NT2/D1 (cell line): ENCODE measurements around the gene RFLNA.

Experiments
- DNase-seq: peaks from one replicate; pipeline ENCODE4 v3.0.0-alpha.2; 2011; ENCODE audit warnings: low read depth, low spot score
- H3K27me3 ChIP-seq: 2 replicates; pipeline ENCODE4 v1.6.0; 2011; ENCODE audit warnings: mild to moderate bottlenecking; ENCODE audit not compliant: insufficient read length, insufficient read depth
- H3K36me3 ChIP-seq: 2 replicates; pipeline ENCODE4 v1.6.1; 2011; ENCODE audit warnings: mild to moderate bottlenecking, low read length, mixed read lengths; ENCODE audit not compliant: insufficient read depth, insufficient read length
- H3K4me1 ChIP-seq: 2 replicates; pipeline ENCODE4 v1.5.1; 2011; ENCODE audit not compliant: insufficient read depth, insufficient read length
- H3K4me3 ChIP-seq: 2 replicates; pipeline ENCODE4 v1.5.1; 2011; ENCODE audit warnings: low read depth; ENCODE audit not compliant: insufficient read length
- H3K9ac ChIP-seq: 2 replicates; pipeline ENCODE4 v1.6.0; 2011; ENCODE audit warnings: low read depth; ENCODE audit not compliant: insufficient read length
- H3K9me3 ChIP-seq: 2 replicates; pipeline ENCODE4 v1.5.1; 2011; ENCODE audit warnings: mild to moderate bottlenecking, low read length; ENCODE audit not compliant: insufficient read depth
- SUZ12 ChIP-seq: IDR thresholded peaks from 2 replicates; pipeline ENCODE4 v1.6.1; 2011; ENCODE audit not compliant: insufficient read length, insufficient read depth; ENCODE audit errors: extremely low read depth
- YY1 ChIP-seq: IDR thresholded peaks from 2 replicates; pipeline ENCODE4 v1.6.1; 2011; ENCODE audit not compliant: insufficient read length, insufficient read depth
- ZNF274 ChIP-seq: IDR thresholded peaks from 2 replicates; pipeline ENCODE4 v1.6.1; 2011; ENCODE audit warnings: mild to moderate bottlenecking, low read depth, low read length

RFLNA gene

GRCh38 chr12:124310178-124310577, 15.3 kb downstream of the RFLNA start:
- Histone ChIP-seq H3K4me1 (peaks cover 13% of the 10 kb centered on the region), H3K27me3 (no peaks in the 10 kb centered on the region)
- no peak for DNase-seq

GRCh38 chr12:124310785-124311184, 15.9 kb downstream of the RFLNA start:
- DNase-seq: no peak

More at GRCh38 chr12:124310178-124310577, 15.3 kb downstream of the RFLNA start:
- peaks cover 2% of the 10 kb centered on the region for H3K36me3 ChIP-seq
- no peak for TF ChIP-seq ZNF274
- no peak for TF ChIP-seq SUZ12
- no peak for TF ChIP-seq YY1
- H3K4me3 ChIP-seq: no peak overlapping the region
- no peak overlapping the region for H3K9ac ChIP-seq
- H3K9me3 ChIP-seq: no peaks in the 10 kb centered on the region

GRCh38 chr12:124311292-124312109, 16.6 kb downstream of the RFLNA start:
- Histone ChIP-seq H3K36me3 (peaks cover 2% of the 10 kb centered on the region), H3K27me3 (no peaks in the 10 kb centered on the region), H3K9ac (no peak overlapping the region), H3K9me3 (no peaks in the 10 kb centered on the region), H3K4me3 (no peak overlapping the region), H3K4me1 (peaks cover 22% of the 10 kb centered on the region)
- no peak for DNase-seq
- no peak for TF ChIP-seq SUZ12
- no peak for TF ChIP-seq ZNF274
- TF ChIP-seq YY1: no peak

More at GRCh38 chr12:124310785-124311184, 15.9 kb downstream of the RFLNA start:
- TF ChIP-seq SUZ12 (no peak), ZNF274 (no peak)
- Histone ChIP-seq H3K9me3 (no peaks in the 10 kb centered on the region), H3K4me3 (no peak overlapping the region), H3K27me3 (no peaks in the 10 kb centered on the region), H3K9ac (no peak overlapping the region), H3K36me3 (peaks cover 2% of the 10 kb centered on the region), H3K4me1 (peaks cover 18% of the 10 kb centered on the region)

GRCh38 chr12:124312601-124313000, 17.7 kb downstream of the RFLNA start:
- H3K9me3 ChIP-seq: no peaks in the 10 kb centered on the region

GRCh38 chr12:124314207-124314606, 19.3 kb downstream of the RFLNA start:
- H3K36me3 ChIP-seq: peaks cover 2% of the 10 kb centered on the region
- H3K4me3 ChIP-seq: no peak overlapping the region
- H3K27me3 ChIP-seq: no peaks in the 10 kb centered on the region
- no peaks in the 10 kb centered on the region for H3K9me3 ChIP-seq
- H3K9ac ChIP-seq: no peak overlapping the region
- peaks cover 45% of the 10 kb centered on the region for H3K4me1 ChIP-seq
- no peak for TF ChIP-seq SUZ12
- TF ChIP-seq YY1: no peak
- TF ChIP-seq ZNF274: no peak
- no peak for DNase-seq

More at GRCh38 chr12:124312601-124313000, 17.7 kb downstream of the RFLNA start:
- TF ChIP-seq YY1 (no peak), SUZ12 (no peak), ZNF274 (no peak)
- H3K4me3 ChIP-seq: no peak overlapping the region
- DNase-seq: no peak
- H3K36me3 ChIP-seq: peaks cover 2% of the 10 kb centered on the region
- H3K9ac ChIP-seq: no peak overlapping the region
- peaks cover 33% of the 10 kb centered on the region for H3K4me1 ChIP-seq
- no peaks in the 10 kb centered on the region for H3K27me3 ChIP-seq

GRCh38 chr12:124314766-124315165, 19.9 kb downstream of the RFLNA start:
- H3K4me3 ChIP-seq: no peak overlapping the region
- H3K9ac ChIP-seq: no peak overlapping the region
- TF ChIP-seq ZNF274: no peak
- no peak for TF ChIP-seq YY1
- TF ChIP-seq SUZ12: no peak
- no peaks in the 10 kb centered on the region for H3K9me3 ChIP-seq
- peaks cover 48% of the 10 kb centered on the region for H3K4me1 ChIP-seq
- H3K27me3 ChIP-seq: no peaks in the 10 kb centered on the region
- H3K36me3 ChIP-seq: peaks cover 2% of the 10 kb centered on the region
- no peak for DNase-seq

DNA sequence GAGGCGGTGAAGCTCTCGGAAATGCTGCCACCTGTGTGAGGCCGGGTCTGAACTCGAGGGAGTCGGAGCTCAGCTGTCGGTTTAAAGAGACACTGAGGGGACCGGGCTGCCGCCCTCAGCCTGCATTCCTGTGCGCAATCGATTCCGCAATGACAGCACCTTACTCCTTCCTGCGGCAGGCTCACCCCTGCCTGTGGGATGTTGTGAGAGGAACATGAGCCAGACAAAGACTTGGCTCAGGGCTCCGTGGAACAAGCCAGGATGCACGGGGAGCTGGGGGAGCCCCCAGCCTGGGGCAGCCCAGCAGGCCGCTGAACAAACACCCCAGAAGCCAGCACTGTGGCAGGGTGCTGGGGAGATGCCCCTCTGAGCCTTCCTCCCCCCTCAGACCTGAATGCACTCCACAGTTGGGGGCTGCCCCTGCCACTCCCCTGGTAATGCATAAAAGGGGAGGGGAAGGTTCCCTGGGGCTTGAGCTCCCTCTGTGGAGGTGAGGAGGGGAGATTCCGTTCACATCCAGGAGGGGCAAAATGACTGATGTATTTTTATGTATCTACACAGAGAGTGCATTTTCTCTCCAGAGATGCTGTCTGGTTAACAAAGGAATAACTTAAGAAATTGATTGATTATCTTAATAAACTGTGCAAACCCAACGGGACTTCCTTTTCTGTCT, 20.6 kb downstream of the RFLNA start:
- peaks cover 2% of the 10 kb centered on the region for H3K36me3 ChIP-seq
- H3K9me3 ChIP-seq: no peaks in the 10 kb centered on the region
- DNase-seq: no peak
- TF ChIP-seq ZNF274: no peak
- TF ChIP-seq YY1: no peak
- TF ChIP-seq SUZ12: no peak
- H3K9ac ChIP-seq: peak overlapping the region; percentile 0
- H3K4me1 ChIP-seq: peaks cover 48% of the 10 kb centered on the region
- no peak overlapping the region for H3K4me3 ChIP-seq
- no peaks in the 10 kb centered on the region for H3K27me3 ChIP-seq
